H1 (cell line): Measurements from ENCODE around the gene PSMC2. TPM values are rescaled to one million over a fixed set of nuclear protein-coding genes. Genes with fewer than 3 reads are reported as not detected.

Experiments
- RAD21 ChIP-seq, 2 experiments: IDR thresholded peaks in 1 of 2; conservative IDR thresholded peaks in 1 of 2; 2 replicates each; pipeline ENCODE4 v1.6.1; 2011; ENCODE audit warnings: low read depth in 2 of 2, low read length in 2 of 2, improper control_type of control experiment in 1 of 2, inconsistent platforms in 1 of 2, mild to moderate bottlenecking in 1 of 2, moderate library complexity in 1 of 2
- polyA plus RNA-seq, 7 experiments: library from polyadenylated mRNA; depleted of rRNA in 3 of 7; stranded (reverse) in 5 of 7; unstranded in 2 of 7; fragments of >200 nt in 5 of 7; fragments of 200-250 nt in 2 of 7; gene quantifications; 1 replicate in 5 of 7; 2 replicates in 1 of 7; 4 replicates in 1 of 7; pipeline versions ENCODE4 v1.2.1 to v1.2.3, GENCODE V29; 2011 to 2013; ENCODE audit warnings: missing spikeins in 2 of 7, mixed read lengths in 2 of 7
- total RNA-seq: library from RNA; stranded (reverse); fragmentation: NEBNext Ultra II Directional; extraction: Animal tissue kit (Norgen Biotek cat#: 25700); gene quantifications from 2 replicates; pipeline ENCODE4 v1.2.1, GENCODE V29; 2021

The PSMC2 gene
- total and polyA plus RNA-seq, 2 of the 8 experiments (the other 6 are each of a cell fraction or from before 2014, with no cell fraction given) = 80.9 to 141 TPM

GRCh38 chr7:103396471-103396870, 49.0 kb downstream of the PSMC2 start (continued):
- TF ChIP-seq RAD21 (IDR thresholded peaks at IDR 0.05 in 1 of 2, conservative IDR thresholded peaks at IDR 0.05 in 1 of 2; ENCODE audit: low read depth in 2 of 2, low read length in 2 of 2) = no peak
